OCI-LY7 (cell line): ENCODE data around the gene RPS6KA3. TPM values are rescaled to one million over a fixed set of nuclear protein-coding genes. Genes with fewer than 3 reads are reported as not detected.

ENCODE experiments used
- BruUV-seq: library from RNA; stranded (reverse); fragments of 400-500 nt; replicated peaks from 2 replicates; lab custom pipeline; 2021; lab: Mats Ljungman, UMichigan
- CTCF ChIA-PET: fragments of 300-600 bp; sonication (Branson Sonifier 250); formaldehyde crosslinking; loops from one replicate; lab custom pipeline; 2022; ENCODE audit warnings: antibody characterized with exemption; ENCODE audit not compliant: unreplicated experiment; lab: Charles Lee
- POLR2A ChIA-PET: fragments of 300-600 bp; sonication (Branson Sonifier 250); formaldehyde crosslinking; loops from one replicate; lab custom pipeline; 2022; ENCODE audit warnings: antibody characterized with exemption; lab: Charles Lee
- DNase-seq: peaks from one replicate; pipeline ENCODE4 v3.0.0-alpha.2; 2015; ENCODE audit warnings: low spot score
- H2AFZ ChIP-seq: fragments of 200-600 bp; sonication (generic), shearing (Covaris generic); 2 replicates; pipeline ENCODE4 v1.6.1; 2014; ENCODE audit warnings: mild to moderate bottlenecking, antibody characterized with exemption, low read length, moderate library complexity
- H3K27ac ChIP-seq: fragments of 200-600 bp; sonication (generic); 2 replicates; pipeline ENCODE4 v1.5.1; 2014; ENCODE audit warnings: mixed run types, low read depth, mild to moderate bottlenecking, moderate library complexity, low read length, inconsistent platforms; ENCODE audit not compliant: poor library complexity, severe bottlenecking
- H3K36me3 ChIP-seq: fragments of 200-600 bp; sonication (generic); 2 replicates; pipeline ENCODE4 v1.6.1; 2014; ENCODE audit warnings: mild to moderate bottlenecking, antibody characterized with exemption, low read length, moderate library complexity, mixed read lengths; ENCODE audit not compliant: insufficient read depth
- H3K4me1 ChIP-seq: fragments of 200-600 bp; sonication (generic); 2 replicates; pipeline ENCODE4 v1.5.1; 2014; ENCODE audit warnings: mild to moderate bottlenecking, low read length; ENCODE audit not compliant: insufficient read depth, poor library complexity, severe bottlenecking
- H3K4me2 ChIP-seq: fragments of 200-600 bp; sonication (generic); 2 replicates; pipeline ENCODE4 v1.6.1; 2014; ENCODE audit warnings: mild to moderate bottlenecking, low read length
- H3K4me3 ChIP-seq: fragments of 200-600 bp; sonication (generic); 2 replicates; pipeline ENCODE4 v1.5.1; 2014; ENCODE audit warnings: mild to moderate bottlenecking, low read depth, low read length; ENCODE audit not compliant: poor library complexity, severe bottlenecking
- H3K79me2 ChIP-seq: fragments of 200-600 bp; sonication (generic); 2 replicates; pipeline ENCODE4 v1.6.1; 2016; ENCODE audit warnings: low read depth, mild to moderate bottlenecking, low read length, moderate library complexity, mixed read lengths; ENCODE audit not compliant: insufficient read depth
- H3K9me2 ChIP-seq: fragments of 200-600 bp; sonication (generic); 2 replicates; pipeline ENCODE4 v1.6.1; 2016; ENCODE audit warnings: mild to moderate bottlenecking, low read length, mixed read lengths; ENCODE audit not compliant: insufficient read depth
- H3K9me3 ChIP-seq: fragments of 200-600 bp; sonication (generic); 2 replicates; pipeline ENCODE4 v1.6.1; 2014; ENCODE audit warnings: mild to moderate bottlenecking, mixed run types, low read length, mixed read lengths
- H4K20me1 ChIP-seq: fragments of 200-600 bp; sonication (generic); 2 replicates; pipeline ENCODE4 v1.6.1; 2014; ENCODE audit warnings: mild to moderate bottlenecking, antibody characterized with exemption, low read length, moderate library complexity, mixed read lengths; ENCODE audit not compliant: insufficient read depth
- EZH2phosphoT487 ChIP-seq: fragments of 200-600 bp; sonication (generic); IDR thresholded peaks from 2 replicates; pipeline ENCODE4 v1.6.1; 2018; ENCODE audit warnings: low read depth, borderline replicate concordance, mild to moderate bottlenecking, mixed run types, antibody characterized with exemption, low read length, moderate library complexity, mixed read lengths
- intact Hi-C: fragments of 100-400 bp; cut with micrococcal nuclease; formaldehyde crosslinking; loops from one replicate; pipeline ENCODE4 v1.10.0; 2022; ENCODE audit not compliant: unreplicated experiment
- small RNA-seq: library from RNA; depleted of rRNA; stranded (forward); fragments of <200 nt; gene quantifications from one replicate; pipeline ENCODE3, GENCODE V24; 2014
- total RNA-seq, 2 experiments: library from RNA; depleted of rRNA in 1 of 2; stranded (reverse); fragments of >200 nt in 1 of 2; shearing (Covaris generic) in 1 of 2; gene quantifications; 2 replicates each; pipeline ENCODE4 v1.2.3, GENCODE V29; 2014 to 2022
- TF ChIP-seq, protein P1 (sequence below): fragments of 200-600 bp; sonication (generic); conservative IDR thresholded peaks from 2 replicates; pipeline ENCODE4 v1.5.1; 2014; ENCODE audit warnings: mild to moderate bottlenecking, antibody characterized with exemption, low read length, moderate library complexity, mixed read lengths

RPS6KA3 gene
- total RNA-seq, 2 experiments from 2014 or later = 21.6 to 35.4 TPM

DNA sequence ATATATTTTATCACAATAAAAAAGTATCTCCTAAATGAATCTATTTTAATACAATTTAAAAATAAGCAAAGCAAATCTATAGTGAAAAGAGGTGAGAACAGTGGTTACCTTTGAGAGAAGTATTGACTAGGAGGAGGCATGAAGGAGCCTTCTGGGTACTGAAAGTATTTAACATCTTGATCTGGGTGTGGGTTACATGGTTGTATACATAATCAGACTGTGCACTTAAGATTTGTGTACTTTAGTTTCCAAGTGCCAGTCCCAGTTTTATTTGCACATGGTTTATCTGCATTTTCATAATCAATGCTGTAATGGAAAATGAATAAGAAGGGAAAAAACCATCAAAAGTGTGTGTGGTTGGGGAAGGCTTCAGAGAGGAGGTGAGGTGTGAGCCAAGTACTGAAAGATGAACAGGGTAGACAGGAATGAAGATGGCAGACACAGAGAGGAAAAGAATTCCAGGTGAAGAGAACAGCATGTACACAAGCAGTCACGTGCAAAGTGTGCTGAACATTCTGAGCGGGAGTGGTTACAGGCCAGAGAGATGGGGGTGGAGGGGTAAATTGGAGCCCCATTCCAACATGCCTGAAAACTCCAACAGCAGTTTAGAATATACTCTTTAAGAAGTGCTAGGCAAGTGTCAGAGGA lies 164.7 kb downstream of the RPS6KA3 start:
- TF ChIP-seq EZH2phosphoT487 = no peak
- TF ChIP-seq, protein P1, sequence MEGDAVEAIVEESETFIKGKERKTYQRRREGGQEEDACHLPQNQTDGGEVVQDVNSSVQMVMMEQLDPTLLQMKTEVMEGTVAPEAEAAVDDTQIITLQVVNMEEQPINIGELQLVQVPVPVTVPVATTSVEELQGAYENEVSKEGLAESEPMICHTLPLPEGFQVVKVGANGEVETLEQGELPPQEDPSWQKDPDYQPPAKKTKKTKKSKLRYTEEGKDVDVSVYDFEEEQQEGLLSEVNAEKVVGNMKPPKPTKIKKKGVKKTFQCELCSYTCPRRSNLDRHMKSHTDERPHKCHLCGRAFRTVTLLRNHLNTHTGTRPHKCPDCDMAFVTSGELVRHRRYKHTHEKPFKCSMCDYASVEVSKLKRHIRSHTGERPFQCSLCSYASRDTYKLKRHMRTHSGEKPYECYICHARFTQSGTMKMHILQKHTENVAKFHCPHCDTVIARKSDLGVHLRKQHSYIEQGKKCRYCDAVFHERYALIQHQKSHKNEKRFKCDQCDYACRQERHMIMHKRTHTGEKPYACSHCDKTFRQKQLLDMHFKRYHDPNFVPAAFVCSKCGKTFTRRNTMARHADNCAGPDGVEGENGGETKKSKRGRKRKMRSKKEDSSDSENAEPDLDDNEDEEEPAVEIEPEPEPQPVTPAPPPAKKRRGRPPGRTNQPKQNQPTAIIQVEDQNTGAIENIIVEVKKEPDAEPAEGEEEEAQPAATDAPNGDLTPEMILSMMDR = no peak
- H3K27ac ChIP-seq = no peak overlapping the region
- intact Hi-C loops = no loop called here
- H3K36me3 ChIP-seq = no peaks in the 10 kb centered on the region
- no peak overlapping the region for H2AFZ ChIP-seq
- H3K4me2 ChIP-seq = no peak overlapping the region
- no TSS peak for BruUV-seq
- no peaks in the 10 kb centered on the region for H3K9me3 ChIP-seq
- no peak overlapping the region for H3K4me3 ChIP-seq
- no peaks in the 10 kb centered on the region for H4K20me1 ChIP-seq
- no peak for DNase-seq
- no peaks in the 10 kb centered on the region for H3K4me1 ChIP-seq
- ChIA-PET CTCF (no interaction called here), POLR2A (no interaction called here)
- no peaks in the 10 kb centered on the region for H3K9me2 ChIP-seq
- no peaks in the 10 kb centered on the region for H3K79me2 ChIP-seq

Small RNAs within 50 kb of the gene (small RNA-seq; reads per million reads assigned to genes)
- 8.5 reads per million, percentile 95 among the genes with 10 or more reads in this experiment for gene RF00493
- not detected for gene RF00494

Other genes starting within 250 kb of the RPS6KA3 start
- gene MAP7D2, start 150.0 kb downstream of the RPS6KA3 start, total RNA-seq (2014; rRNA removed; shearing (Covaris generic)) = not detected in 2 replicates
- gene MAP7D2, start 150.0 kb downstream of the RPS6KA3 start, total RNA-seq (2022) = 0.13 TPM in 1 of 2 replicates, not detected in the other
- gene EIF1AX, start 125.1 kb downstream of the RPS6KA3 start, total RNA-seq (2014; rRNA removed; shearing (Covaris generic)) = 27.3 and 27.5 TPM in 2 replicates
- 98.5 and 103 TPM in 2 replicates for gene EIF1AX, start 125.1 kb downstream of the RPS6KA3 start, total RNA-seq (2022)